ENCODE measurements around the gene GID4. TPM values are rescaled to one million over a fixed set of nuclear protein-coding genes. Genes with fewer than 3 reads are reported as not detected.

Gene GID4
- total RNA-seq, 1 experiment from 2014 or later = 9.8 TPM

- TF ChIP-seq CTCF (IDR thresholded peaks at IDR 0.05; ENCODE audit: unreplicated experiment) = no peak
- peak overlapping the region; percentile 46 for H3K27ac Mint-ChIP-seq (ENCODE audit: low read depth, unreplicated experiment)
- no TSS peak for BruUV-seq (replicated peaks)
- POLR2A ChIA-PET = interaction anchor here (0.6 to 2.8 kb wide), 7 partner anchors 12 to 208 kb away, joined by 3 to 11 read pairs (median 5); partner anchors contain the start of genes ATPAF2, DRC3 and TOM1L2
- H3K4me3 Mint-ChIP-seq (ENCODE audit: unreplicated experiment) = peak overlapping the region; percentile 26
- H3K36me3 Mint-ChIP-seq (ENCODE audit: insufficient read depth, unreplicated experiment) = peaks cover 4% of the 10 kb centered on the region
- DNase-seq (ENCODE audit: unreplicated experiment) = peak; percentile 88
- no peaks in the 10 kb centered on the region for H3K27me3 Mint-ChIP-seq (ENCODE audit: insufficient read depth, unreplicated experiment)
- intact Hi-C loops (cut with micrococcal nuclease) = loop anchor here (1.0 kb wide), 1 partner anchor 54 kb away; the partner anchor contains the start of genes DRC3 and TOM1L2
- no peaks in the 10 kb centered on the region for H3K9me3 Mint-ChIP-seq (ENCODE audit: unreplicated experiment)
- CTCF ChIA-PET = interaction anchor here (0.6 to 2.4 kb wide), 4 partner anchors 135 to 219 kb away, joined by 4 to 8 read pairs (median 6); no protein-coding TSS in a partner anchor
- peaks cover 15% of the 10 kb centered on the region for H3K4me1 Mint-ChIP-seq (ENCODE audit: insufficient read depth, unreplicated experiment)
Measured at GRCh38 chr17:18025945-18026776, 13.0 kb upstream of the GID4 start.

GRCh38 chr17:18027280-18027679 is 11.9 kb upstream of the GID4 start:
- no TSS peak for BruUV-seq (replicated peaks)
- CTCF ChIA-PET = interaction anchor here (0.6 to 1.9 kb wide), 4 partner anchors 11 to 136 kb away, joined by 3 to 8 read pairs (median 4); partner anchors contain the start of genes DRC3 and TOM1L2
- Mint-ChIP-seq H3K4me1 (ENCODE audit: insufficient read depth, unreplicated experiment) (peaks cover 15% of the 10 kb centered on the region), H3K9me3 (ENCODE audit: unreplicated experiment) (no peaks in the 10 kb centered on the region), H3K36me3 (ENCODE audit: insufficient read depth, unreplicated experiment) (no peaks in the 10 kb centered on the region), H3K4me3 (ENCODE audit: unreplicated experiment) (no peak overlapping the region), H3K27ac (ENCODE audit: low read depth, unreplicated experiment) (no peak overlapping the region), H3K27me3 (ENCODE audit: insufficient read depth, unreplicated experiment) (no peaks in the 10 kb centered on the region)
- no peak for TF ChIP-seq CTCF (IDR thresholded peaks at IDR 0.05; ENCODE audit: unreplicated experiment)
- peak; percentile 43 for DNase-seq (ENCODE audit: unreplicated experiment)
- POLR2A ChIA-PET = interaction anchor here (0.6 to 2.8 kb wide), 3 partner anchors 26 to 113 kb away, joined by 3 to 11 read pairs (median 4); partner anchors contain the start of genes DRC3 and TOM1L2
- intact Hi-C loops (cut with micrococcal nuclease) = no loop called here

GRCh38 chr17:18028114-18028951 is 10.9 kb upstream of the GID4 start:
- Mint-ChIP-seq H3K36me3 (ENCODE audit: insufficient read depth, unreplicated experiment) (no peaks in the 10 kb centered on the region), H3K4me3 (ENCODE audit: unreplicated experiment) (no peak overlapping the region), H3K27ac (ENCODE audit: low read depth, unreplicated experiment) (no peak overlapping the region), H3K9me3 (ENCODE audit: unreplicated experiment) (no peaks in the 10 kb centered on the region), H3K27me3 (ENCODE audit: insufficient read depth, unreplicated experiment) (no peaks in the 10 kb centered on the region), H3K4me1 (ENCODE audit: insufficient read depth, unreplicated experiment) (peaks cover 15% of the 10 kb centered on the region)
- no peak for TF ChIP-seq CTCF (IDR thresholded peaks at IDR 0.05; ENCODE audit: unreplicated experiment)
- POLR2A ChIA-PET = interaction anchor here (0.6 to 1.0 kb wide), 2 partner anchors 27 to 107 kb away, joined by 4 read pairs; no protein-coding TSS in a partner anchor
- intact Hi-C loops (cut with micrococcal nuclease) = no loop called here
- CTCF ChIA-PET = interaction anchor here (0.6 to 1.4 kb wide), 4 partner anchors 10 to 1510 kb away, joined by 3 to 6 read pairs (median 4); partner anchors contain the start of genes DRC3 and TOM1L2
- no peak for DNase-seq (ENCODE audit: unreplicated experiment)
- BruUV-seq (replicated peaks) = no TSS peak

All from MCF 10A (cell line).